22Rv1 (cell line): Measurements from ENCODE around the gene EPHB1.

Experiments
- ZFX ChIP-seq: fragments of 450-650 bp; IDR thresholded peaks from 2 replicates; pipeline ENCODE4 v1.6.1; 2017; ENCODE audit warnings: antibody characterized with exemption, borderline replicate concordance
- TF ChIP-seq, protein P1 (sequence below): fragments of 450-650 bp; IDR thresholded peaks from 2 replicates; pipeline ENCODE4 v1.5.1; 2017; ENCODE audit warnings: mild to moderate bottlenecking

DNA sequence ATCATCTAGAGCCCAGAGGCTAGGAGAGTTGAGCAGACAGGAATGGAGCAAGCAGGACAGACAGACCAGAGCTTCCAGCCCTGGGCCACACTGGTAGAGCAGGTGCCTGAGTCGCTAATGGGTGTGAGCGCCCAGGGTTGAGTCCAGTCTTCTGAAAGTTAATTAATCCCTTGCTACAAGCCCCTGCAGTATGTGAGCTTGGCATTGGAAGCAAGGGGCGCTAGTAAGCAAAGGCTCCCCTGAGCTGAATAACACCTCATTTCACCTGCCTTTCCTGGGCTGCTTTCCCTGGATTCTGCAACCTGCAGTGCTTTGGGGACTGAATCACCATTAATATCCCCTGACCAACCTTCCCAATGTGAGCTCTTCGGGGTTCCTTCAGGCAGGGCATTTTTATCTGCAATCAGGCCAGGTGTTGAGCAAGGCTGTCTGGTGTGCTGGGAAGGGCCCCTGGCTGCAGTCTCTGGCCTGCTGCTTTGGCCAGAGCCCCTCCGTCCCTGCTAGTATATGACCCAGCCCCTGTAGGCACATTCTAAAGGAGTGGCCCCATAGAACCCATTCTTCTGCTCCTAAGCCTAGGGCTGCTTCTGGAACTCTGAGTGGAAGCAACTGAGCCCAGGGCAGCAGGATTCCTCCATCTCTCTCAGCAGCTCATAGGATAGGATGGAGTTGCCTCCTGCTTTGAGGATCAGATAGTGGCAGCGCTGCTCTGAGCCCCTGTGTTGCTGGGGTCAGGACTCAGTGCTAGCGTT, 45.1 kb upstream of the EPHB1 start:
- TF ChIP-seq, protein P1, sequence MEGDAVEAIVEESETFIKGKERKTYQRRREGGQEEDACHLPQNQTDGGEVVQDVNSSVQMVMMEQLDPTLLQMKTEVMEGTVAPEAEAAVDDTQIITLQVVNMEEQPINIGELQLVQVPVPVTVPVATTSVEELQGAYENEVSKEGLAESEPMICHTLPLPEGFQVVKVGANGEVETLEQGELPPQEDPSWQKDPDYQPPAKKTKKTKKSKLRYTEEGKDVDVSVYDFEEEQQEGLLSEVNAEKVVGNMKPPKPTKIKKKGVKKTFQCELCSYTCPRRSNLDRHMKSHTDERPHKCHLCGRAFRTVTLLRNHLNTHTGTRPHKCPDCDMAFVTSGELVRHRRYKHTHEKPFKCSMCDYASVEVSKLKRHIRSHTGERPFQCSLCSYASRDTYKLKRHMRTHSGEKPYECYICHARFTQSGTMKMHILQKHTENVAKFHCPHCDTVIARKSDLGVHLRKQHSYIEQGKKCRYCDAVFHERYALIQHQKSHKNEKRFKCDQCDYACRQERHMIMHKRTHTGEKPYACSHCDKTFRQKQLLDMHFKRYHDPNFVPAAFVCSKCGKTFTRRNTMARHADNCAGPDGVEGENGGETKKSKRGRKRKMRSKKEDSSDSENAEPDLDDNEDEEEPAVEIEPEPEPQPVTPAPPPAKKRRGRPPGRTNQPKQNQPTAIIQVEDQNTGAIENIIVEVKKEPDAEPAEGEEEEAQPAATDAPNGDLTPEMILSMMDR, result no peak
- TF ChIP-seq ZFX, result no peak
